ENCODE measurements around the gene CTRB1. TPM values are rescaled to one million over a fixed set of nuclear protein-coding genes. Genes with fewer than 3 reads are reported as not detected.
"Not testable (repeated sequence)": the region's sequence is repeated elsewhere in the genome, so short reads cannot be mapped to it uniquely, and the experiment has no call there.

Gene CTRB1
- total RNA-seq, 1 experiment from 2014 or later, result not detected

- DNase-seq (ENCODE audit: low read depth, low spot score); in situ Hi-C loops (cut with HindIII; ENCODE audit: low pct_unique_long_range_greater_than_20kb, low sequenced_read_pairs): not testable (repeated sequence)
Measured at GRCh38 chr16:75272629-75273028, 53.8 kb downstream of the CTRB1 start.

DNA sequence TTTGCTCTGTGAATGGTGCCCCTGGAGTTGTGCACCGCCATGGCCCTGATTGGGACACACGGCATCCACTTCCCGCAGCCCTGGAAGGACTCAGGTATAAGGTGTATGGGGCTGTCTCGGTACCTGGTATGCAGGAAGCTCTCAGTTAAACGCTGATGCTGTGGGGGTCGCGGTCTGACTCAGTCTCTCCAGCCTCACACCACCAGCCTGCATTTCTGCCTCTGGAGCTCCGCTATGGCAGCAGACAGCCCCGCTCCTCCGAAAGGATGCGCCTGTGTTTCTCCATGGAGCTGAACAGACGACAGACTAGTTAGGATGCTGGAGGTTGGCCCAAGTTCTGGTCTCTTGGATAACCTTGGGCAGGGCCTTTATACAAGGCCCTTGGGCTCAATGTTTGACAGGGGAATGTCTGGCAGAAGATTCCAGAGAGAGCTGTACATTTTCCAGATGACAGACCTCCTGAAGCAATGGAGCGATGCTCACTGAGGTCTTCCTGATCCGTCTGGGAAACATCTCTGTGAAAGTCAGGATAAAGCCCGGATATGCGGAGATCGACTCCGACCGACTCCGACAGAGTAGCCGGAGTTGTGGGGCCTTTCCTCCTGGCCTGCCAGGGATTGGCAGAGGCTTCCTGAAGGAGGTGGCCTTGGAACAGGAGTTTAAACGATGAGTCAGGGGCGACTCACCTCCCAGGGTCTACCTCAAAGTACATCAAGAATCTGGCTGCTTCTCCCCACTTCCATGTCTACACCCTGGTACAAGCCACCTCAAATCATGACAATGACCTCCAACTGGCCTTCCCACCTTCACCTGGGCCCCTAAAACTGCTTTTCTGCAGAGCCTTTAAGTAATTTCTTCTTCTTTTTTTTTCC lies 54.5 kb downstream of the CTRB1 start:
- in situ Hi-C loops (cut with HindIII; ENCODE audit: low pct_unique_long_range_greater_than_20kb, low sequenced_read_pairs), result no loop called here
- no peak for DNase-seq (ENCODE audit: low read depth, low spot score)

Other genes with a start within 250 kb of the CTRB1 start
- 15.4 and 34.1 TPM in 2 replicates for gene WDR59, start 233.9 kb upstream of the CTRB1 start, total RNA-seq (2014; rRNA removed; shearing (Covaris generic))
- 5.8 and 10.6 TPM in 2 replicates for gene ZNRF1, start 220.0 kb upstream of the CTRB1 start, total RNA-seq (2014; rRNA removed; shearing (Covaris generic))
- gene LDHD, start 102.2 kb upstream of the CTRB1 start, total RNA-seq (2014; rRNA removed; shearing (Covaris generic)), result 2.2 and 3.0 TPM in 2 replicates
- 8.7 and 10.2 TPM in 2 replicates for gene ZFP1, start 70.5 kb upstream of the CTRB1 start, total RNA-seq (2014; rRNA removed; shearing (Covaris generic))
- gene CTRB2, start 11.8 kb upstream of the CTRB1 start, total RNA-seq (2014; rRNA removed; shearing (Covaris generic)), result not detected in 2 replicates
- gene BCAR1, start 32.6 kb downstream of the CTRB1 start, total RNA-seq (2014; rRNA removed; shearing (Covaris generic)), result 12.4 and 16.5 TPM in 2 replicates
- gene CFDP1, start 214.5 kb downstream of the CTRB1 start, total RNA-seq (2014; rRNA removed; shearing (Covaris generic)), result 24.8 and 25.1 TPM in 2 replicates
- 18.1 and 19.3 TPM in 2 replicates for gene TMEM170A, start 245.7 kb downstream of the CTRB1 start, total RNA-seq (2014; rRNA removed; shearing (Covaris generic))